Left lobe of liver (tissue), 2 donors: ENCODE data around the gene KRTAP5-2. TPM values are rescaled to one million over a fixed set of nuclear protein-coding genes. Genes with fewer than 3 reads are reported as not detected.
"Not testable (repeated sequence)": the region's sequence is repeated elsewhere in the genome, so short reads cannot be mapped to it uniquely, and the experiment has no call there.

ENCODE experiments used
- ATAC-seq: fragments of 200-7000 bp; cut with Tn5 transposase; one replicate; pipeline ENCODE4 v1.9.1; 2020; ENCODE audit warnings: mild to moderate bottlenecking, moderate library complexity
- DNase-seq: peaks from one replicate; pipeline ENCODE4 v3.0.0-alpha.2; 2020; ENCODE audit warnings: low spot score
- total RNA-seq: library from RNA; stranded (reverse); gene quantifications from one replicate; pipeline ENCODE4 v1.2.1, GENCODE V29; 2021
- donor health status: DM: no; HTN: no; CAD: no; lungs with moderate emphysema.
- donor health status: DM: no; HTN: yes; CAD: no.

KRTAP5-2 gene, protein sequence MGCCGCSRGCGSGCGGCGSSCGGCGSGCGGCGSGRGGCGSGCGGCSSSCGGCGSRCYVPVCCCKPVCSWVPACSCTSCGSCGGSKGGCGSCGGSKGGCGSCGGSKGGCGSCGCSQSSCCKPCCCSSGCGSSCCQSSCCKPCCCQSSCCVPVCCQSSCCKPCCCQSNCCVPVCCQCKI
- total RNA-seq: not detected

DNA sequence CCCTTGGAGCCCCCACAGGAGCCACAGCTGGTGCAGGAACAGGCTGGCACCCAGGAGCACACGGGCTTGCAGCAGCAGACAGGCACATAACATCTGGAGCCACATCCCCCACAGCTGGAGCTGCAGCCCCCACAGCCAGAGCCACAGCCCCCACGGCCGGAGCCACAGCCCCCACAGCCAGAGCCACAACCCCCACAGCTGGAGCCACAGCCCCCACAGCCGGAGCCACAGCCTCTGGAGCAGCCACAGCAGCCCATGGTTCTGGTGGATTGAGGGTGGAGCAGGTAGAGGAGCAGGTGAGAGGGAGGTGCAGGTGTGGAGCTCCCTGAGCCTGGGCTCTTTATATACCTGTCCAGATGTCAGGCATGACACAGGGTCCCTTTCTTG lies at the start of gene KRTAP5-2:
TSS of gene KRTAP5-2 (minus strand) at position 301 of the 387 bp plus-strand sequence. CDS start at position 257, 44 bp downstream.
- ATAC-seq (no peak), DNase-seq (no peak)

DNA sequence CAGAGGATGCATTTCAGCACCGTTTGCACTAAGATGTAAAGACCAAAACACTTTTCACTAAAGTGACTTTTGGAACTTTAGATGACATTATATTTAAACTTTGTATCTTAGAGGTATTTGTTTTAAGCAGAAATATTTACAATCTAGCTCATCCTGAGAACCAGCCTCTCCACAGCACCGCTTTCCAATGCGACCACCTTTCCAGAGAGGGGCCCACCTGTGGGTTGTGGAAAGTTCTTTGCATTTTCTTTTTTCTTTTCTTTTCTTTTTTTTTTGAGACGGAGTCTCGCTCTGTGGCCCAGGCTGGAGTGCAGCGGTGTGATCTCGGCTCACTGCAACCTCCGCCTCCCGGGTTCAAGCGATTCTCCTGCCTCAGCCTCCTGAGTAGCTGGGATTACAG lies 48.4 kb upstream of the KRTAP5-2 start:
- ATAC-seq, DNase-seq: not testable (repeated sequence)

DNA sequence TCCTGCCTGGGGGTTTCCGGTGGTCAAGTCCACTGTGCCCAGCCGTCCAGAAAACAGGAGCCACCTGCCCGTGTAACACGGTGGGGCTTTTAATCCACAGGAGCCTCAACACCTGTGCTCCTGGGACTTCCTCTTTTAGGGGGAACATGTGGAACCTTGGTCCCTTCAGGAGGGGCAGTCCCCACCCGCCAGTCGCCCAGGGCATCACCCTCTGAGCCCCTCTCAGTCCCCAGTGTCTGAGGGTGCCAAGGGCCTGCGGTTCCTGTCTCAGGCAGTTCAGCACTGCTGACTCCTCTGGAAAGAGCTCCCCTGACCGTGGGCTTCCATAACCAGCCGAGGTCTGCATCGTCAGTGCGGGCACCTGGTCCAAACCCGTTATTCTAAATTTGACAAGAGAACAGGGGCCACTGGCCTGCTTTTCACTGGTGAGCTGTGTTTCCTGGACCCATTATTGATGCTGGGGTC lies 47.3 kb upstream of the KRTAP5-2 start:
- DNase-seq: no peak
- no peak for ATAC-seq

DNA sequence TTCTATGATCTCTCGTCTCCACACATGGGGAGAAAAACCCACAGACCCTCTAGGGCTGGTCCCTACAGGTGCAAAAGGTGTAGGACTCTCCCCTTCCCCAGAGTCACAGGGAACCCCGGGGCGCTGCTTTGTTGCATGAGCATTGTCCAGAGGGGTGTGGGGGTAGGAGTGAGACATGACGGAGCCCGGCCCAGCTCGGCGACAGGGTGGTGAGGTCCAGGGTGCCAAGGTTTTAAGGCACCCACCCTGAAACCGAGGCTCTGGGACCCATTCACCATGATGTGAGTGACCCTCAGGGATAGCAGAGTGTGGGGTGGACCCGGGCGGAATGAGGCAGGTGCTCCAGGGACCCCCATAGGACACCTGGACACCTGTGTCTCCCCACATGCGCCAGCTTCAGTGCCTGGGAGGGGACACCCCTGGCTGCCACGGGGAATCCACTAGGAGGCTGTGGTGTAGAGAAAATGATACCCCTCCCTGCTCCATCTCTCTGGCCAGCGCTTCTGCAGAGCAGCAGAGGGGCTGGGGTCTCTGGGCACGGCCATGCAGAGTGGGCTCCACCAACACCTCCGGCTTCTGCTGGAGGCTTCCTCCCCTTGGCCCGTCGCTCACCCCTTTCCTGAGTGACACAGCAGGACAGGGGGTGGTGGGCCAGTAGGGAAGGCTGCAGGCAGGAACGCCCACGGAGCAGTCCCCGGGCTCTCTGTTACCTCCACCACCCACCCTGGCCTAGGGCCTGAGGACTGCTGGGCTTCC lies 46.7 kb upstream of the KRTAP5-2 start:
- DNase-seq: no peak
- no peak for ATAC-seq

DNA sequence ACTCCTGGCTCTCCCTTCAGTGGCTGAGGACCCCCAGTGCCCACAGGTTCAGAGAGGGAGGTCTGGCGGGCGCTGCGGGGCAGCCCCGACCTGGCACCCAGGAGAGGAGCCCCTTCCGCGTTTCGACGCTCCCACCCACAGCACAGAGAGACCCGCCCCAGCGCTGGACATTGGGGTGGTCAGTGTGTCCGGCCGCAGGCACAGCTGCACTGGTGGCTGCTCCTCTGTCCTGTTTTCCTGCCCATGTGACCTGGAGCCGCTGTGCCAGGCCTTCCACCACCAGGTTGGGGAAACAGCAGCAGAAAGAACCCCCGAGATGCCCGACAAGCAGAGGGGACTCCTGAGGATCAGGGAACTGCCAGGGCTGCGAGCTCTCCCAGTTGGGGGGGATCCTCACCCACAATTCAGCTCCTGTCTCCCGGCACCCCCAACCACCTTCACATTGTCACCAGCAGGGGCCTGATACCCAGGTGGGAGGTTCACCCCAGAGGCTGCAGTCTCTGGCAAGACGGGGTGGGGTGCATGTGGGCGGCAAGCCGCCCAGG lies 45.1 kb upstream of the KRTAP5-2 start:
- no peak for ATAC-seq

DNA sequence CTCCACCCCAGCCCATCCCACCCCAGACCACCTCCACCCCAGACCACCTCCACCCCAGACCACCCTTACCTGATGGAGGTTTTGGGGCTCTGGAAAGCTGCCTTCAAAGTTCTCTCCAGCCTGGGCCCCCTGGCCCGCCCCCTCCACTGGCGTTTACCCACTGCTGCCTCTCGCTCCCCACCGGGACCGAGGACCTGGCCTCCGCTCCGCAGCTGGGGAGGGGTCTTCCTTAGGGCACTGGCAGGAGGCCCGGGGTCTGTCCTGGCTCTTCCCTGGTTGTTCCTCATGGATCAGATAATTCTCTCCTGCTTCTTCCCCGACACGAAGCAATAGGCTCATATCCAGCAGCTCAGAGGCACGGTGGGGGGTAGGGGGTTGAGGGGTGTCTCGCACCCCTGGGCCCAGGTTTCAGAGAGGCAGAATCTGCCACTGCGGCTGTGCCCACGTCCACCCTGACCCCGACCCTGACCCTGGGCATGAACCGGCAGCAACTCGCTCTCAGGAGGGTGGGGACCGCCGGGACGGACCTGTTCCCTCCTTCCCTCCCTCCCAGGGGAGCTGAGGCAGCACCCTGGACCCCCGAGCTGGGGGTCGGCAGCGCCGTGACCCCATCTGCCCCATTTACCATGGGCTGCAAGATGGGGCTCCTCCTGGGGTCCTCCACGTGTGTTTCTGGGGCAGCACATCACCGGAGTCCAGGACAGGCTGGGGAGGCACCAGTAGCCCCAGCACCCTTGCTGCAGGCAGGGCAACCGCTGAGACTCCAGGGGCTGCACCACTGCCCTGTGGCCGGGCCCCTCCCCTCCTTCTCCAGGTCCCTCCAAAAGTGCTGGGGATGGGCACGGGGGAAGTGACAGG lies 44.4 kb upstream of the KRTAP5-2 start:
- no peak for DNase-seq
- no peak for ATAC-seq

More for the DNA sequence above, 45.1 kb upstream of the KRTAP5-2 start:
- no peak for DNase-seq

DNA sequence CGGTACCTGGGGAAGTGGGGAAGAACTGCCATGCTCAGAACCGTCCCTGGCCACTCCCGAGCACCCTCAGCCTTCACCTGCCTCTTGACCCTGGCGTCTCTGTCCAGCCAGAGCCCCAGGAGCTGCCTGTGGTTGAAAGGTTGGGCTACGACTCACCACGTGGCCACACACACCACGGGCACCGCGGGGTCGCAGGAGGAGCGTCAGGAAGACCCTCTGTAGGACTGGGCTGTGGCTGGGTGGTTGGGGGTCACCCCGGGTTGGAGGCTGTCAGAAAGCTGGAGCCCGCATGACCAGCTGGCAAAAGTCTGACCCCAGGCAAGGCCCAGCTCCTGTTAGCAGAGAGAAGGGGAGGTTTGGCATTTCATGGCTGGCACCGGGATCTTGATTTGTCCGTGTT lies 43.0 kb upstream of the KRTAP5-2 start:
- no peak for DNase-seq
- ATAC-seq: no peak

DNA sequence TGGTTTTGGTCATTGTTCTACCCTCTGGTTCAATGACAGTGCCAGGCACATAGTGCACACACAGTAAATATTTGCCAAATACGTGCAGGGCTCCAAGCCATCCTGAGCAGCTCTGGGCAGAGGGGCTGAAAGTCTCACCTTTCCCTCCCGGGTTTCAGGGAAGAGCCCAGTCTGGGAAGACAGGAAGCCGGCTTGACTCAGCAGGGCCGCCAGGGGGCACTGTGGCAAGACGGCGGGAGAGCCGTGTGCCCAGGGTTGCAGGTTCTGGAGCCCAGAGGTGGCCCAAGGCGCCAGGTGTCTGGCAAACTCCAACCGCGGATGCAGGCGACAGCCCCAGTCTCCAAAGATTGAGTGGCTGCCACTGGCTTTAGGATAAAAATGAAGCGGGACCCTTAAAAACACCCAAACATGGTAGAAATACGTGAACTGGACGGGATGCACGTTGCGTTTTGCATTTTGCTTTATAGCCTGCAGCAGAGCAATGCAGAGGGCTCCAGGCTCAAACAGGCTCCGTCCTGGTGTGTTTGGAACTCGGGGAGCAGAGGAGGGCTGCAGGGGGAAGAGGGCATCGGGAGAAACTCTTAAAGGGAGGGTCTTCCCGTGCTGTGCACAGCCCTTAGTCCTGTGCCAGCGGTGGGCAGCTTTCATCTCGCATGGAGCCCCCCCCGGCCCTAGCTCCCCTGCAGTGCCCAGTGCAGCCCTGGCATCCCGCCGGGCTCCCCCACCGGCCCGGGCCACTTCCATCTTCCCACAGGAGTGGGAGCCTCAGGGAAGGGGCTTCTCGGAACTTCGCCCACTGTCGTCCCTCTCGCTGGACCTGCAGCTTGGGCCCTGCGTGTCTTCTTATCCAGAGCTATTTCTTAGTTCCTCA lies 42.2 kb upstream of the KRTAP5-2 start:
- peak; percentile 95 for ATAC-seq
- DNase-seq: no peak

DNA sequence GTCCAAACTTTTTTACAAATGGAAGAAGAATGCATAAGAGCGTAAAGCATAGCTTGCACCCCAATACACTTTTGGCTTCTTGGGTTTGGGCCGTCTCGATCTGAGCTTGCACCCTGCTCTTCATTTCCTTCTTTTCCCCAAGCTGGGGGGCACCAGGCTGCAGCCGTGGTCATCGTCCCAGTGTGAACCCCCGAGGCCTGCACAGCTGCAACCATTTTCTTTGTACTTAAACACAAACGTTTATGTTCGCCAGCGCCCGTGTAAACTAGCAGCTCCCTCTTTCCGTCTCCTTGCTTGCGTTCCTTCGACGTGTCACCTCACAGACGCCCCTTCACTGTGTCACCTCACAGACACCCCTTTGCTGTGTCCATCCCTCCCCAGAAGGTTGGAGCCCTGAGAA lies 41.6 kb upstream of the KRTAP5-2 start:
- no peak for ATAC-seq
- no peak for DNase-seq

DNA sequence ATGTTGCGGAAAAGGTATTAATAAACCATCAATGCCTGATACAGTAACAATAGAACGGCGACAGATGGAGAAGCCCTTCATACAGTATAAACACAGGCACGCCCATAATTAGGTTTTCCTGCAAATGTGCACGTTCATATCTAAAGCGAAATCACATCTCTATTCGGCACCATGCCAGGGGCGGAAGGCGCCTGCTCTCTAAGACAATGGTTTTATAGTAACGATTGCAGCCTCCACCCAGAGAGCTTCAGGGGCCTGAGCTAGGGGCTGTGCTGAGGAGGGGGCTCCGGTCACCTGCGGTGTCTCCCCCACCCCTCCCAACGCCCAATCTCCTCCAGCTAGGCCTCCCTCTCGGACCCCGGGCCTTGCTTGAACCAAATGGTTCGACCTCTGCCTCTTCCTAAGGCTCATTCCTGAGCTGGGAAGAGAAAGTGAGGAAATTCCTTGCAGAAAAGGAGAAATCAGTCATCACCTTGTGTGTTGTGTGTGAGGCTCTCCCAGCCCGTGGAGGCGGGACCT lies 41.1 kb upstream of the KRTAP5-2 start:
- no peak for DNase-seq
- no peak for ATAC-seq

DNA sequence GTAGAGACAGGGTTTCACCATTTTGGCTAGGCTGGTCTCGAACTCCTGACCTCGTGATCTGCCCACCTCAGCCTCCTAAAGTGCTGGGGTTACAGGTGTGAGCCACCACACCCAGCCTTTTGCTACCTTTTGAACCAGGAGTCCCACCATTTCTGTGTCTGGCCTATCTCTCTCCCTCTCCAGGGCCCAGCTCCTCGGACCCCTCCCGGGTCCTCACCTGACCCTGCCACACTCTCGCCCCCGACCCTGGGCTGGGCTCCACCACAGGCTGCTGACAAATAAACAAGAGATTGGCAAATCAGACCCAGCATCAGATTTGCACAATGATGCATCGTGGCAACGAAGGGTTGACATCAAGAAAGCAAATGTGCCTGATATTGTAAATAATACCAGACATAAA lies 40.2 kb upstream of the KRTAP5-2 start:
- DNase-seq: no peak
- ATAC-seq: no peak

DNA sequence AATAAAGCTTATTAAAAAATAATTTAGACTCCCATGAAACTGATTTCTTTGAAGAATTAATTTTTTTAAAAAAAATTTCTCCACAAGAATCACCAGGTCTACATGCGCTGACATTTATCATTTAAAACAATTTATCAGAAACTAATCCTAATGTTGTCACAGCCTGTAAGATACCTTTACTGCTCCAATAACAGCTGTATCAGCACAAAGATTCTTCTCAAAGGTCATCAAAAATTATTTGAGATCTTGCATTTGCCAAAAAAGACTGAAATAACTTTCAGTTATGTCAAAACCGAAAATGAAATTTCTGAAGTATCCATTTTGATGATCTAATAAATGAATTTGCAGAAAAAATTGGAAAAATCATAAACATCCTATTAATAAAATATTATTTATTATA lies 39.5 kb upstream of the KRTAP5-2 start:
- no peak for ATAC-seq

DNA sequence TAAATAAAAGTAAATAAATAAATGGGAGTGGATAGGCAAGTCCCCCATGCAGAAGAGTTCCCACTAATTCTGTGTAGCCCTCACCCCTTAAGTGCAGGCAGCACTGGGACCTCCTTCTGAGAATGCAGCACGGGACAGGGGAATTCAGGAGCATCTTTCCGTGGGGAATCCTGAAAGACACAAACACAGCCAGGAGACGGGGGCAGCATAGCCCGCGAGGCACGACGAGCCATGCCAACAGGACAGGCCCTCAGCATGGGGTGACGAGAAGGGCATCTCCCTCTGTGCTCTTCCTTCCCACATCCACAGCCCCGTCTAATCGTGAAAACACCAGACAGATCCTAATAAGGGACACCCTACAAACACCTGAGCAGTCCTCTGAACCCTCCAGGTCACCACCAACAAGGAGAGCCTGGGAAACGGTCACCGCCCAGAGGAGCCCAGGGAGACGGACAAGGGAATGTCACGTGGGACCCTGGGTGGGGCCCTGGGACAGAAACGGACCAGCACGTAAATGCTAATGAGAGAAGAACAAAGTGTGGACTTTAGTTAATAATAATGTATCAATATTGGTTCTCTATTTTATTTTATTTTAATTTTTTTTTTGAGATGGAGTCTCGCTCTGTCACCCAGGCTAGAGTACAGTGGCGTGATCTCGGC lies 38.3 kb upstream of the KRTAP5-2 start:
- DNase-seq (no peak), ATAC-seq (no peak)

More for the DNA sequence above, 39.5 kb upstream of the KRTAP5-2 start:
- DNase-seq: no peak

DNA sequence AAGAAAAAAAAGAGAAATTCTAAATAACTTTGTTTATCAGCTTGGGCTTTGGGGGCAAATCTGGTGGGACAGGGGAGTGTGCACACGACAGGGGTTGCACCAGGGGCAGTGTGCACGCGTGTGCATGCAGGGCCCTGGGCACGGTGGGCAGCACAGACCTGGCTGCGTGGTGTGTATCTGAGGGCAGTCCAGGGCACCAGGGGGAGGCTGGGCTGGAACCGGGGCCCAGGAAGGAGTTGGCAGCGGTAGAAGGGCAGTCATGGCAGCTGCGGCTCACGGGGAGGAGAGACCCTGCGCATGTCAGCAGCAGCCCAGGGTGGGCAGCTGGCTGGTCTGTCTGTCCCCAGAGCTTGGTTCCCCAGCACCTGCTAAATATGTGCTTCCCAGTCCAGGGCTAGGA lies 35.8 kb upstream of the KRTAP5-2 start:
- ATAC-seq (no peak), DNase-seq (no peak)

DNA sequence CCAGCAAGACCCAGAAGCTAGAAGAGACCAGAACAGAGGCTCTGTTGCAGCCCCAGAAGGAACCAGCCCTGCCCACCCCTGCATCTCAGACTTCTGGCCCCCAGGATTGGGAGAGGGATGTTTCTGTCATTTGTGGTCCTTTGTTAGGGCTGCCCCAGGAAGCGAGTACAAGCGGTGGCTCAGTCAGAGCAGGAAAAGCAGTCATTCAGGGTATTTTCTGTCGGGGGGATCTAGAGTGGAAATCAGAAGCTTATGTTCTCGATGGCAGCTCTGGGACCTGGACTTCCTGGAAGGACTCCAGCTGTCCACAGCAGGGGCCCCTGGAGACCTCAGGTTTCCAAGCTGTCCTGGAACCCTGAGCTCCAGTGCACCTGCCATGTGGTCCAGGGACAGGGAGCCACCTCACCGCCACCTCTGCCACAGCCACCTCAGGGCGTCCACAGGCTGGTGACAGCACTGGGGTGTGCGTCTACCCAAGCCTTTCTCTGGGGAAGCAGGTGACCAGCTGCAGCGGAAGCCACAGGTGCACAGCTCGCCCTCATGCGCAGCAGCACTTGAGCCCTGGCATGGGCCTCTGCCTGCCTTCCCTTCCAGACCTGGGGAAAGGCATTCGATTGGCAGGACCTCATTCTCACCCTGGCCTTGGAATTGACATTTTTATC lies 34.1 kb upstream of the KRTAP5-2 start:
- no peak for DNase-seq

DNA sequence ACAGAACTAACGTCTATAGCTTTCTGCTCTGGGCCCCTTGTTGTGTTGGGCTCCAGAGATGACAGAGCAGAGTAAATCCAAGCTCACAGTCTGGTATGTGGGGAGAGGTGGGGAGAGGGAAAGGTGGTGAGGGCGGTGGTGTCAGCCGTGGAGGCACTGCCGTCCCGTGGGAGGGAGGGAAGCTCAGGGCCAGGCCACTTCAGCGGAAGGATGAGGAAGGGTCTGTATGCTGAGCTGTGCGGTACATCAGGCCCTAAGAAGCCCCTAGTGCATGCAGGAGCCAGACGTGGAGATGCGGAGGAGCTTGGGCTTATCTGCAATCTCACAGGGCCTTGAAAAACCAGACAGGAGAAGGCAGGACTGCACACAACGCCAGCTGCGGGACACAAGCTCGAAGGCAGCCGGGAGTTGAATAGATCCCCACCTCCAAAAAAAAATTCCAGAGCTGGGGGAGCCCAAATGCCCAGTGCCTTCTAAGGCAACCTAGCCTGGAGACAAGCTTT lies 33.0 kb upstream of the KRTAP5-2 start:
- DNase-seq (no peak), ATAC-seq (no peak)

More for the DNA sequence above, 34.1 kb upstream of the KRTAP5-2 start:
- no peak for ATAC-seq

DNA sequence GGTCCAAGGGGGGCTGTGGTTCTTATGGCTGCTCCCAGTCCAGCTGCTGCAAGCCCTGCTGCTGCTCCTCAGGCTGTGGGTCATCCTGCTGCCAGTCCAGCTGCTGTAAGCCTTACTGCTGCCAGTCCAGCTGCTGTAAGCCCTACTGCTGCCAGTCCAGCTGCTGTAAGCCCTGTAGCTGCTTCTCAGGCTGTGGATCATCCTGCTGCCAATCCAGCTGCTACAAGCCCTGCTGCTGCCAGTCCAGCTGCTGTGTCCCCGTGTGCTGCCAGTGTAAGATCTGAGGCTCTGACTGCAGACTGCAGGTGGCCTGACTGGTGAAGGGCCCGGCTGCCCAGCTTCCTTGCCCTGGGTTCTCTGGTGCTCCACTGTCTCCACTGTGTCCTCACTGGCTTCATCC lies 32.2 kb upstream of the KRTAP5-2 start:
- DNase-seq (no peak), ATAC-seq (no peak)

DNA sequence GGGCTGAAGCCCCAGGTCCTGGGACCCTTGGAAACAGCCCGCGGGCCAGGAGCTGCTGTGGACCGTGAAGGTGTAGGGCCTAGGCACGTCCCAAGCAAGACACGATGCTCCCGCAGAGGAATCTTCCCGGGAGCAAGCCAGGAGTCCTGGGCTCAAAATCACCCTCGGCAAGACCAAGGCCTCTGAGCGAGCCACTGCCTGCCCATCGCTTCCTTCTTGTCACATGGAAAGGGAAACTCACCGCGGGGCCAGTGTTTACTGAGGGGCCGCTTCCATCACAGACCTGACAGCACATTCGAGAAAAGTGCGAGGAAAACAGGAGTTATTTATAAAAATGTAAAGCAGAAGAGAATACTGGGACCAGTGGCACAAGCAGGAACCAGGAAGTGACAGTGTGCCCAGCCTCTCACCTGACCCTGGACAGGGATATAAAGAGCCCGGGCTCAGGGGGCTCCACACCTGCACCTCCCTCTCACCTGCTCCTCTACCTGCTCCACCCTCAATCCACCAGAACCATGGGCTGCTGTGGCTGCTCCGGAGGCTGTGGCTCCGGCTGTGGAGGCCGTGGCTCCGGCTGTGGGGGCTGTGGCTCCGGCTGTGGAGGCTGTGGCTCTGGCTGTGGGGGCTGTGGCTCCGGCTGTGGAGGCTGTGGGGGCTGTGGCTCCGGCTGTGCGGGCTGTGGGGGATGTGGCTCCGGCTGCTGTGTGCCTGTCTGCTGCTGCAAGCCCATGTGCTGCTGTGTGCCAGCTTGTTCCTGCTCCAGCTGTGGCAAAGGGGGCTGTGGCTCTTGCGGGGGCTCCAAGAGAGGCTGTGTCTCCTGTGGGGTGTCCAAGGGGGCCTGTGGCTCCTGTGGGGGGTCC lies 31.5 kb upstream of the KRTAP5-2 start, which contains the start of gene KRTAP5-5:
TSS of gene KRTAP5-5 (plus strand) at position 450 of the 860 bp plus-strand sequence. CDS start at position 516, 66 bp downstream.
- no peak for DNase-seq
- ATAC-seq: no peak
